LNCaP clone FGC (cell line): Measurements from ENCODE around the gene MTAP.

Source experiments
- DNase-seq: peaks from one replicate; pipeline ENCODE4 v3.0.0-alpha.2; 2011; ENCODE audit warnings: low read depth
- H3K4me3 ChIP-seq: 2 replicates; pipeline ENCODE4 v1.5.1; 2011; ENCODE audit warnings: mild to moderate bottlenecking, low read depth, low read length, control low read depth
- CTCF ChIP-seq: IDR thresholded peaks from 2 replicates; pipeline ENCODE4 v1.5.1; 2012; ENCODE audit warnings: mild to moderate bottlenecking; ENCODE audit not compliant: control insufficient read depth, insufficient read depth; ENCODE audit errors: extremely low read depth

The MTAP gene

DNA sequence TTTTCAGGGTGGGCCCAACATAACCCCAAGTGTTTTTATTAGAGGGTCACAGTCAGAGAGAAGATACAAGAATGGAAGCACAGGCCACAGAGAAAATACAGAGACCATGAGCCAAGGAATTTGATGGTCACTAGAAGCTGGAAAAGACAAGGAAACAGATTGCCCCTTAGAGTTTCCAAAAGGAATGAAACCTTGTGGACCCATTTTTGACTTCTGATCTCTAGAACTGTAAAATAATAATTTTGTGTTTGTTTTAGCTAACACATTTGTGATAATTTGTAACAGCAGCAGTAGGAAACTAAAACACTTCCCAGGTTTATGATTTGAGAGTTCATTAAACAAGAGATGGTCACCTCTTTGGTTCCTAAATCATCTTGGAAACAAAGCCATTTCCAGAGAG is 169.9 kb downstream of the MTAP start:
- no peak overlapping the region for H3K4me3 ChIP-seq
- no peak for DNase-seq
- TF ChIP-seq CTCF, result no peak

- peak overlapping the region; percentile 75 for H3K4me3 ChIP-seq
- no peak for TF ChIP-seq CTCF
- DNase-seq, result no peak
These were observed 171.9 kb downstream of the MTAP start for GRCh38 chr9:21974343-21974721.

DNA sequence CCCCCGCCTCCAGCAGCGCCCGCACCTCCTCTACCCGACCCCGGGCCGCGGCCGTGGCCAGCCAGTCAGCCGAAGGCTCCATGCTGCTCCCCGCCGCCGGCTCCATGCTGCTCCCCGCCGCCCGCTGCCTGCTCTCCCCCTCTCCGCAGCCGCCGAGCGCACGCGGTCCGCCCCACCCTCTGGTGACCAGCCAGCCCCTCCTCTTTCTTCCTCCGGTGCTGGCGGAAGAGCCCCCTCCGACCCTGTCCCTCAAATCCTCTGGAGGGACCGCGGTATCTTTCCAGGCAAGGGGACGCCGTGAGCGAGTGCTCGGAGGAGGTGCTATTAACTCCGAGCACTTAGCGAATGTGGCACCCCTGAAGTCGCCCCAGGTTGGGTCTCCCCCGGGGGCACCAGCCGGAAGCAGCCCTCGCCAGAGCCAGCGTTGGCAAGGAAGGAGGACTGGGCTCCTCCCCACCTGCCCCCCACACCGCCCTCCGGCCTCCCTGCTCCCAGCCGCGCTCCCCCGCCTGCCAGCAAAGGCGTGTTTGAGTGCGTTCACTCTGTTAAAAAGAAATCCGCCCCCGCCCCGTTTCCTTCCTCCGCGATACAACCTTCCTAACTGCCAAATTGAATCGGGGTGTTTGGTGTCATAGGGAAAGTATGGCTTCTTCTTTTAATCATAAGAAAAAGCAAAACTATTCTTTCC is 172.4 kb downstream of the MTAP start:
- peak overlapping the region; percentile 75 for H3K4me3 ChIP-seq

DNA sequence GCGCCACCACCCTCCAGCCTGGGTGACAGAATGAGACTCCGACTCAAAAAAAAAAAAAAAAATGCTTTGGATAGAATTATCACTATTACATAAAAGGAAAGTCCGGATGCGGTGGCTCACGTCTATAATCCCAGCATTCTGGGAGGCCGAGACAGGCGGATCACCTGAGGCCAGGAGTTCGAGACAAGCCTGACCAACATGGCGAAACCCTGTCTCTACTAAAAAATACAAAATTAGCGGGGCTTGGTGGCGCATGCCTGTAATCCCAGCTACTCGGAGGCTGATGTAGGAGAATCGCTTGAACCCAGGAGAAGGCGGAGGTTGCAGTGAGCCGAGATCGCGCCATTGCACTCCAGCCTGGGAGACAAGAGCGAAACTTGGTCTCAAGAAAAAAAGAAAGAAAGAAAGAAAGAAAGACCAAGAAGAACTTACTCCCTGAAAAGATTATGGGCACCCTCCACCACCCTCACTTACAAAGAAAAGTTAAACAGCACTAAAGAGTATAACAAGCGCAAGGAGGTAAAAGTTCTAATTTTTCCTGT is 174.0 kb downstream of the MTAP start:
- H3K4me3 ChIP-seq, result no peak overlapping the region
- no peak for DNase-seq

More for the DNA sequence above, 172.4 kb downstream of the MTAP start:
- DNase-seq, result peak; percentile 2
- TF ChIP-seq CTCF, result no peak

GRCh38 chr9:21982391-21982790 is 180.0 kb downstream of the MTAP start:
- no peak for DNase-seq
- TF ChIP-seq CTCF, result no peak
- no peak overlapping the region for H3K4me3 ChIP-seq

More for the DNA sequence above, 174.0 kb downstream of the MTAP start:
- no peak for TF ChIP-seq CTCF

DNA sequence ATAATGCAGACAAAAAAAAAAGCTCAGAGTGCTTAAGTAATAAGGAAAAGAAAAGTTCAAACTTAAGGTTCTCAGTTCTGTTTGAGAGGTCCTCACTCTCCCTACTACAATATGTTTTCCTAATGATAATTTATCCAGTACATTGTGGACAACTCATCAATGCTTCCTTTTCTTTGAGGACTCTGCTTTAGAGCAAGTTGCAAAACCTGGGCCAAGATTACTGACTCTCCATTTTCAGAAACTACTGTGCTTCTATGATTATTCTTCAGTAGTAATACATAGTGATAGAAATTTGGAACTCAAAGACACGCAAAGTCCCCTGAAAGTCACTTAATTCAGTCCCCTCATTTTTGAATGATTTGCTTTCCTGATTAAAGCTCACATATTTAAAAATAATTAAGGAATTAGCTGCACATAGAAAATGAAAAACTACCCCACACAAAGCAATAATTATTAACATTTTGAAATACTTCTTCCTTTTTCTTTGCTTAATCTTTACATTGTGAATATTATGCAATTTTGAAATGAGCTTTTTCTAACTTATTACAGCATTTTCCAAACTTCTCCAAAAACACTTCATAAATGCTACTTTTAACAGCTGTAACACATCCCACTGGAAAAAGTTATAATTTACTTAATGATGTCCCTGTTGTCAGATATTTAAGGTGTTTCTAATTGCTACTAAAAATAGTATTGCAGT is 180.6 kb downstream of the MTAP start:
- DNase-seq, result no peak
- no peak overlapping the region for H3K4me3 ChIP-seq
- no peak for TF ChIP-seq CTCF
